ENCODE measurements around the gene TPST1. TPM values are rescaled to one million over a fixed set of nuclear protein-coding genes. Genes with fewer than 3 reads are reported as not detected.
"Not testable (repeated sequence)": the region's sequence is repeated elsewhere in the genome, so short reads cannot be mapped to it uniquely, and the experiment has no call there.

TPST1 gene
- total and polyA plus RNA-seq, 4 experiments from 2014 or later = 0.24 to 1.2 (median 0.98) TPM

GRCh38 chr7:66221442-66221841 is 16.3 kb downstream of the TPST1 start:
- Histone ChIP-seq H3K4me3 (ENCODE audit: low read length in 2 of 2) (no peak overlapping the region), H3K4me1 (ENCODE audit: insufficient read depth, low read length) (no peaks in the 10 kb centered on the region), H3K27ac (ENCODE audit: low read depth, low read length) (no peak overlapping the region), H3K9me3 (ENCODE audit: control insufficient read depth in 1 of 2, low read length in 2 of 2) (no peaks in the 10 kb centered on the region), H3K36me3 (ENCODE audit: insufficient read depth, low read length) (no peaks in the 10 kb centered on the region), H3K27me3 (ENCODE audit: insufficient read depth, low read length) (no peaks in the 10 kb centered on the region)
- peaks cover 3 to 7% of the 10 kb centered on the region in 2 donors for H3K27me3 Mint-ChIP-seq
- peaks cover 0 to 1% (median 0%) of the 10 kb centered on the region in 8 donors for H3K9me3 Mint-ChIP-seq
- POLR2A ChIA-PET (ENCODE audit: partially characterized antibody) = no interaction called here
- H3K36me3 Mint-ChIP-seq = no peaks in the 10 kb centered on the region
- no peak overlapping the region for H3K27ac Mint-ChIP-seq
- no peaks in the 10 kb centered on the region for H3K4me1 Mint-ChIP-seq
- intact Hi-C loops (cut with micrococcal nuclease) = no loop called here
- DNase-seq = no peak
- CTCF ChIA-PET (ENCODE audit: partially characterized antibody) = no interaction called here
- H3K4me3 Mint-ChIP-seq = no peak overlapping the region

DNA sequence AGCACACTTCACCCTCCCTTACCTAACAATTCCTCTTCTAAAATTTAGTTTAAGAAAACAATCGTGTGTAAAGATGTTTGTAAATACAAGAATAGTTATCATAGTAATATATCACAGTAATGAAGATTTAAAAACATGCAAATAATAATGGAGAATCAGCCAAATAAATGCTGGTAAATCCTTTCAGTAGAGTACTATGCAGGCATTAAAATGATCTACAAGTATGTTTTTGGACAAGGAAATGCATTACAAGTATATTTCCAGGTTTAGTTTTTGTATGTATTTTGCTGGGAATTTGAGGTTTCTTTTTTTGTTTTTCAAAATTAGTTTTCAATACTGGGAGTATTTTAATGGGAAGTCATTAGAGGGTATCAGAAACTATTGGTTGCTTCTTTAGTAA is 22.7 kb downstream of the TPST1 start:
- no peaks in the 10 kb centered on the region for H3K27me3 ChIP-seq (ENCODE audit: insufficient read depth, low read length)
- Mint-ChIP-seq H3K4me1 (no peaks in the 10 kb centered on the region), H3K9me3 (peaks cover 0 to 4% (median 1%) of the 10 kb centered on the region in 8 donors), H3K27ac (no peak overlapping the region), H3K36me3 (no peaks in the 10 kb centered on the region), H3K4me3 (no peak overlapping the region), H3K27me3 (peaks cover 0 to 1% of the 10 kb centered on the region in 2 donors)
- no peak overlapping the region for H3K4me3 ChIP-seq (ENCODE audit: low read length in 2 of 2)
- H3K9me3 ChIP-seq (ENCODE audit: control insufficient read depth in 1 of 2, low read length in 2 of 2) = no peaks in the 10 kb centered on the region
- ChIA-PET CTCF (ENCODE audit: partially characterized antibody) (no interaction called here), POLR2A (ENCODE audit: partially characterized antibody) (no interaction called here)
- H3K36me3 ChIP-seq (ENCODE audit: insufficient read depth, low read length) = no peaks in the 10 kb centered on the region
- no peak for DNase-seq
- H3K4me1 ChIP-seq (ENCODE audit: insufficient read depth, low read length) = no peaks in the 10 kb centered on the region
- intact Hi-C loops (cut with micrococcal nuclease) = no loop called here
- H3K27ac ChIP-seq (ENCODE audit: low read depth, low read length) = no peak overlapping the region

- H3K9me3 Mint-ChIP-seq; H3K36me3 Mint-ChIP-seq; H3K27me3 ChIP-seq (ENCODE audit: insufficient read depth, low read length); H3K4me3 ChIP-seq (ENCODE audit: low read length in 2 of 2); POLR2A ChIA-PET (ENCODE audit: partially characterized antibody); H3K27ac Mint-ChIP-seq; H3K4me3 Mint-ChIP-seq; intact Hi-C loops (cut with micrococcal nuclease); H3K27ac ChIP-seq (ENCODE audit: low read depth, low read length); DNase-seq; H3K9me3 ChIP-seq (ENCODE audit: control insufficient read depth in 1 of 2, low read length in 2 of 2); H3K4me1 ChIP-seq (ENCODE audit: insufficient read depth, low read length); H3K4me1 Mint-ChIP-seq; H3K36me3 ChIP-seq (ENCODE audit: insufficient read depth, low read length); CTCF ChIA-PET (ENCODE audit: partially characterized antibody); H3K27me3 Mint-ChIP-seq: not testable (repeated sequence)
Observed at GRCh38 chr7:66231326-66232216, 26.4 kb downstream of the TPST1 start.

DNA sequence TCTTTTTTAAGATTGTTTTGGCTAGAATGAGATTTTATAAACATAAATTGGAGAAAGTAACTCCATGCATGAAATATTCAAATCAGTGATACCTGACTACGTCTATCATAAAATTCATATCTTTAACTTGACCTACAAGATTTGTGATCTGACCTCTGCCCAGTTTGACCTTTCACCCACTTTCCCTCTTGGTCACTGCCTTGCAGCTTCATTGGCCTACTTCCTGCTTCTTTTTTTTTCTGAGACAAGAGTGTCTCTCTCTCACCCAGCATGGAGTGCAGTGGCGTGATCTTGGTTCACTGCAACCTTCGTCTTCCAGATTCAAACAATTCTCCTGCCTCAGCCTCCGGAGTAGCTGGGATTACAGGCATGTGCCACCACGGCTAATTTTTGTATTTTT is 28.5 kb downstream of the TPST1 start:
- ChIA-PET CTCF (ENCODE audit: partially characterized antibody) (no interaction called here), POLR2A (ENCODE audit: partially characterized antibody) (no interaction called here)
- intact Hi-C loops (cut with micrococcal nuclease) = no loop called here
- Mint-ChIP-seq H3K4me3 (no peak overlapping the region), H3K27me3 (peaks cover 0 to 5% of the 10 kb centered on the region in 2 donors), H3K4me1 (peaks cover 0 to 4% (median 0%) of the 10 kb centered on the region in 4 donors), H3K27ac (no peak overlapping the region), H3K36me3 (no peaks in the 10 kb centered on the region), H3K9me3 (peaks cover 0 to 8% (median 5%) of the 10 kb centered on the region in 8 donors)
- no peak overlapping the region for H3K27ac ChIP-seq (ENCODE audit: low read depth, low read length)
- no peak overlapping the region for H3K4me3 ChIP-seq (ENCODE audit: low read length in 2 of 2)
- H3K27me3 ChIP-seq (ENCODE audit: insufficient read depth, low read length) = no peaks in the 10 kb centered on the region
- DNase-seq = no peak
- no peaks in the 10 kb centered on the region for H3K4me1 ChIP-seq (ENCODE audit: insufficient read depth, low read length)
- no peaks in the 10 kb centered on the region for H3K36me3 ChIP-seq (ENCODE audit: insufficient read depth, low read length)
- H3K9me3 ChIP-seq (ENCODE audit: control insufficient read depth in 1 of 2, low read length in 2 of 2) = no peaks in the 10 kb centered on the region

DNA sequence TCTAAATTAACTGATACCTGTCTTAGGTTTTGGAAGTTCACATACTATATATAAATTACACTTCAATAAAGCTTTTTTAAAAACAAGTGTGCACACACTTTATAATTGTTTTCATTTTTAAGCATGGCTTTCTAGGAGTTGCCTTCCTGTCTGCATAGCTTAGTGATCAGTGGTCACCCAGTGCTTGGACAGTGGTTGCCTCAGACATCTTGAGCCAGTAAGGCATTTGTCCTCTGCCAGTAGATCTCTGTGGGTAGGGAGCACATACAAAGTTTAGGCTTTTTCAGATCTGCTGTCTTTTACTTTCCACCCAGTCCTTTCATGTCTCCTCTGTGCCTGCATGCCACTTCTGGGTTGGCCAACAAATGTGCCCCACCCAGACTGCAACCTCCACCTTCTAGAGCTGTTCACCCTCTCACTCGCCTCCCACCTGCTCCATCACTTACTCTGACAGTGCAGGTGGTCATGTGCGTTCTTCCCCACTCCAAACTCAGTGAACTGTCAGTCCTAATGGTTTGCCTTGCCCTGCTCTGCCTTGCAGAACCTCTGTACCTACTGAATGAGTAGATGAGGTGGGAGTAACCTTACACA is 31.7 kb downstream of the TPST1 start:
- ChIA-PET CTCF (ENCODE audit: partially characterized antibody) (no interaction called here), POLR2A (ENCODE audit: partially characterized antibody) (no interaction called here)
- H3K36me3 ChIP-seq (ENCODE audit: insufficient read depth, low read length) = no peaks in the 10 kb centered on the region
- peaks cover 0 to 8% (median 5%) of the 10 kb centered on the region in 8 donors for H3K9me3 Mint-ChIP-seq
- H3K27ac ChIP-seq (ENCODE audit: low read depth, low read length) = no peak overlapping the region
- no peak overlapping the region for H3K4me3 ChIP-seq (ENCODE audit: low read length in 2 of 2)
- no peak overlapping the region for H3K27ac Mint-ChIP-seq
- DNase-seq = no peak
- no peak overlapping the region for H3K4me3 Mint-ChIP-seq
- no peaks in the 10 kb centered on the region for H3K36me3 Mint-ChIP-seq
- H3K4me1 Mint-ChIP-seq = peaks cover 0 to 4% (median 0%) of the 10 kb centered on the region in 4 donors
- H3K4me1 ChIP-seq (ENCODE audit: insufficient read depth, low read length) = no peaks in the 10 kb centered on the region
- no peaks in the 10 kb centered on the region for H3K9me3 ChIP-seq (ENCODE audit: control insufficient read depth in 1 of 2, low read length in 2 of 2)
- H3K27me3 ChIP-seq (ENCODE audit: insufficient read depth, low read length) = no peaks in the 10 kb centered on the region
- intact Hi-C loops (cut with micrococcal nuclease) = no loop called here
- peaks cover 0 to 4% of the 10 kb centered on the region in 2 donors for H3K27me3 Mint-ChIP-seq

DNA sequence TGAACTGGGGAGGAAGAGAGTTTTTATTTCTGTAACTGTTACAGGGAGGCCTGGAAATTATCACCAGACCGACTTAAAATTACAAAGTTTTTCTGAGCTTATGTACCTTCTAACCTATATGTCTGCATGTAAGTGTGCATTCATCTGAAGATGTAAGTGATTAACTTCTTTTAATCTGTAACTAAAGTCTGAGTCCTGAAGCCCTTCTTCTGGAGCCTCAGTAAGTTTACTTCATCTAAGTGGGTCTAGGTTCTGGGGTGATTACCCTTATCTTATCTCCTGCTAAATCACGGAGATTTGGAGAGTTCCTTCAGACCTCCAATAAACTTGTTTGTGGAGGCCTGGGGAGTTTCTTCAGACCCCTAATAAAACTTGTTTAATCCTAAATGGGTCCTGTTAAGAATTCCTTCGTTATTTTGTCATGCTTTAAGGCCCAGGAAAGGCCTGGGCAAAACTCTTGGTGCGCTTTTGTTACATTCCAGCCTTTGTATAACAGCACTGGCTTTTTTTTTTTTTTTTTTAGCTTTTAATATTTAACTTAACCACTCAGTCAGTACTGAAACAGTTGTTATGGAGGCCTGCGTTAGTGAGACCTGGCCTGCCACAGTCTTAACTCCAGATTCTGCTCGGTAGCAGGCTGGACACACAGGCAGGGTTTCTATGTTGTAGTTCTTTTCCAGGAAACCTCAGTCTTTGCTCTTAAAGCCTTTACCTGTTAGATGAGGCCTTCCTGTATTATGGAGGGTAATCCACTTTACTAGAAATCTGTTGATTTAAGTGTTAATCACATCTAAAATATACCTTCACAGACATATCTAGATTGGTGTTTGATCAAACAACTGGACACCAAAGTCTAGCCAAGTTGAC is 33.0 kb downstream of the TPST1 start:
- intact Hi-C loops (cut with micrococcal nuclease) = no loop called here
- H3K27ac Mint-ChIP-seq = no peak overlapping the region
- H3K27me3 Mint-ChIP-seq = peaks cover 0 to 4% of the 10 kb centered on the region in 2 donors
- CTCF ChIA-PET (ENCODE audit: partially characterized antibody) = no interaction called here
- H3K36me3 Mint-ChIP-seq = no peaks in the 10 kb centered on the region
- H3K4me1 ChIP-seq (ENCODE audit: insufficient read depth, low read length) = no peaks in the 10 kb centered on the region
- H3K4me3 ChIP-seq (ENCODE audit: low read length in 2 of 2) = no peak overlapping the region
- no peak for DNase-seq
- H3K36me3 ChIP-seq (ENCODE audit: insufficient read depth, low read length) = no peaks in the 10 kb centered on the region
- H3K9me3 Mint-ChIP-seq = peaks cover 0 to 5% (median under 1%) of the 10 kb centered on the region in 8 donors
- no peak overlapping the region for H3K4me3 Mint-ChIP-seq
- peaks cover 0 to 4% (median 0%) of the 10 kb centered on the region in 4 donors for H3K4me1 Mint-ChIP-seq
- H3K27ac ChIP-seq (ENCODE audit: low read depth, low read length) = no peak overlapping the region
- POLR2A ChIA-PET (ENCODE audit: partially characterized antibody) = no interaction called here
- no peaks in the 10 kb centered on the region for H3K9me3 ChIP-seq (ENCODE audit: control insufficient read depth in 1 of 2, low read length in 2 of 2)
- H3K27me3 ChIP-seq (ENCODE audit: insufficient read depth, low read length) = no peaks in the 10 kb centered on the region

DNA sequence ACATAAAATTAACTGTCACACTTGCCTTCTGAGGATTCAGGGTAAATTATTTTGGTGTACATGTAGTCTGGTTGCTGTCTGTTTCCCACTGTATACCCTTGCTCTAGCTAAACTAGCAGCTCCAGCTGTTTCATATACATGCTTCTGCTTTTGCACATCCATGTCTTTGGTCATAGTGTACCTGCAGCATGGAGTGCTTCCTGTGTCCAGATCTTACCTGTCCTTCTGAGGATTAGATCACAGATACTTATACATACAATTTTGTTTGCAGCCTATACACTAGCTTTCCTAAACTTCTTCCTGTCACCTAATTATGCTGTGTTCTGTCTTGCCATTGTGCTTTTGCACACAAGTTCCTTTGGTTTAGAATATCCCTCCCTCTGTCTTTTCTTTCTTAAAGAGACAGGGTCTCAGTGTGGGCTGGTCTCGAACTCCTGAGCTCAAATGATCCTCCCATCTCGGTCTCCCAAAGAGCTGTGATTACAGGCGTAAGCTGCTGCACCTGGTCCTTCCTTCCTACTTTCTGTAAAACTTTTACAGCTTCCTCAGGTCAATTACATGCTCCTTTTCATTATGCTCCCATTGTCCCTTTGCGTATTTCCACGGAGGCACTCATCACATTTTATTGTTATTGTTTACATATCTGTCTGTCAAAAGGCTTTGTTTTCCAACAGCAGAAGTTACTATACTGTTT is 33.8 kb downstream of the TPST1 start:
- Mint-ChIP-seq H3K27me3 (peaks cover 0 to 4% of the 10 kb centered on the region in 2 donors), H3K27ac (no peak overlapping the region)
- intact Hi-C loops (cut with micrococcal nuclease) = no loop called here

More for the DNA sequence above, 33.8 kb downstream of the TPST1 start:
- Histone ChIP-seq H3K9me3 (ENCODE audit: control insufficient read depth in 1 of 2, low read length in 2 of 2) (no peaks in the 10 kb centered on the region), H3K27ac (ENCODE audit: low read depth, low read length) (no peak overlapping the region), H3K4me3 (ENCODE audit: low read length in 2 of 2) (no peak overlapping the region), H3K4me1 (ENCODE audit: insufficient read depth, low read length) (no peaks in the 10 kb centered on the region), H3K27me3 (ENCODE audit: insufficient read depth, low read length) (no peaks in the 10 kb centered on the region), H3K36me3 (ENCODE audit: insufficient read depth, low read length) (no peaks in the 10 kb centered on the region)
- CTCF ChIA-PET (ENCODE audit: partially characterized antibody) = no interaction called here
- Mint-ChIP-seq H3K9me3 (peaks cover 0 to 2% (median 0%) of the 10 kb centered on the region in 8 donors), H3K4me3 (no peak overlapping the region), H3K4me1 (peaks cover 0 to 4% (median 0%) of the 10 kb centered on the region in 4 donors), H3K36me3 (no peaks in the 10 kb centered on the region)
- DNase-seq = no peak
- POLR2A ChIA-PET (ENCODE audit: partially characterized antibody) = no interaction called here

All from CD4-positive, alpha-beta memory T cell (primary cell).